ENCODE data around the gene RPE. TPM values are rescaled to one million over a fixed set of nuclear protein-coding genes. Genes with fewer than 3 reads are reported as not detected.

RPE gene
- 57.4 and 63.1 TPM in 2 replicates for total RNA-seq
- polyA plus RNA-seq, result 35.7 and 39.3 TPM in 2 replicates

DNA sequence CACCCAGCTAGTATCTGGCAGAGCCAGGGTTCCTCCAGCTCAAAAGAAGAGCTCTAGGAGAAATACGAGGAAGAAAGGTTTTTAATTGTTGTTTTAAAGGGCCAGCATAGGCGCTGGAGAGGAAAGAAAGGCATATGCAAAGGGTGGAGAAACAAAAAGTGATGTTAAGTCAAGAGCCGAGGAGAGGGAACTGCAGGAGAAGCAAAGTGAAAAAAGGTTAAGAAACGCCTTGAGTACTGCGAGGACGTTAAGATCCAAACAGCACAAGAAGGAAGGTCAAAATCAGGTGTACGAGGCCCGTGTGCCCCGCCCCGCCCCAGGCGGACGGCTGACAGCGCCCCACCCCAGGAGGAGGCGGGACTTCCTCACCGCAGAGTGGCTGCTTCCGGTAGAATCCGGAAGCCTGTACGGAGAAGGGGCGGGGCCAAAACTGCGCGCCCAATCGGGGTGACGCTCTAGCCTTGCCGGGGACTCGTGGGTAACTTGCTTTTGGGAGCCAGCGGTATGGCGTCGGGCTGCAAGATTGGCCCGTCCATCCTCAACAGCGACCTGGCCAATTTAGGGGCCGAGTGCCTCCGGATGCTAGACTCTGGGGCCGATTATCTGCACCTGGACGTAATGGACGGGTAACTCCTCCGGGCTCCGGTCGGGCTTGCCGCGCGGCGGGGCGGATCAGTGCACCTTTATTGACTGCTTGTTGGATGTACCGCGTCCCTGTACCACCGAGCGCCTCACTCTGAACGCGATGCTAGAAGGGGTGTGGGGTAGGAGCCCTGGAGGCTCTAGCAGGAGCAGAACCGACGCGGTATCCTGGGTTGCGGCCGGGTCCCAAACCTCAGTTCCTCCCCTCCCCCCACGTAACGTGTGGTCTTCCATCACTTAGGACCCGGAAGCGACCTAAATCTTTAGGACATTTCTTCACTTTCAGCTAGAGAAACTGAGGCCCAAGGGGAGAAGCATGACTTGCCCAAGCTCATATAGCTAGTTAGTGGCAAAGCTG, at the start of gene RPE:
RPE (plus strand) TSS at position 481 of the 1,000 bp plus-strand sequence; CDS start at position 505, 24 bp downstream.
- peak; percentile 96 to 97 for DNase-seq (ENCODE audit: low read depth in 1 of 2, low spot score in 1 of 2)
- H3K36me3 ChIP-seq, result no peaks in the 10 kb centered on the region
- H3K4me3 ChIP-seq, result peak within 1 kb of the TSS; percentile 97
- peaks cover 45% of the 10 kb centered on the region for H3K4me1 ChIP-seq (ENCODE audit: low read depth)
- no peaks in the 10 kb centered on the region for H3K9me3 ChIP-seq (ENCODE audit: low read depth)
- no peaks in the 10 kb centered on the region for H3K27me3 ChIP-seq
- peak within 1 kb of the TSS; percentile 88 for H3K27ac ChIP-seq
- TF ChIP-seq, protein P1, sequence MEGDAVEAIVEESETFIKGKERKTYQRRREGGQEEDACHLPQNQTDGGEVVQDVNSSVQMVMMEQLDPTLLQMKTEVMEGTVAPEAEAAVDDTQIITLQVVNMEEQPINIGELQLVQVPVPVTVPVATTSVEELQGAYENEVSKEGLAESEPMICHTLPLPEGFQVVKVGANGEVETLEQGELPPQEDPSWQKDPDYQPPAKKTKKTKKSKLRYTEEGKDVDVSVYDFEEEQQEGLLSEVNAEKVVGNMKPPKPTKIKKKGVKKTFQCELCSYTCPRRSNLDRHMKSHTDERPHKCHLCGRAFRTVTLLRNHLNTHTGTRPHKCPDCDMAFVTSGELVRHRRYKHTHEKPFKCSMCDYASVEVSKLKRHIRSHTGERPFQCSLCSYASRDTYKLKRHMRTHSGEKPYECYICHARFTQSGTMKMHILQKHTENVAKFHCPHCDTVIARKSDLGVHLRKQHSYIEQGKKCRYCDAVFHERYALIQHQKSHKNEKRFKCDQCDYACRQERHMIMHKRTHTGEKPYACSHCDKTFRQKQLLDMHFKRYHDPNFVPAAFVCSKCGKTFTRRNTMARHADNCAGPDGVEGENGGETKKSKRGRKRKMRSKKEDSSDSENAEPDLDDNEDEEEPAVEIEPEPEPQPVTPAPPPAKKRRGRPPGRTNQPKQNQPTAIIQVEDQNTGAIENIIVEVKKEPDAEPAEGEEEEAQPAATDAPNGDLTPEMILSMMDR (IDR thresholded peaks at IDR 0.05; ENCODE audit: low read depth, low read length), result no peak

GRCh38 chr2:209956271-209956670, 46.2 kb upstream of the RPE start:
- no peak overlapping the region for H3K4me3 ChIP-seq
- no peaks in the 10 kb centered on the region for H3K9me3 ChIP-seq (ENCODE audit: low read depth)
- H3K4me1 ChIP-seq (ENCODE audit: low read depth), result no peaks in the 10 kb centered on the region
- no peak for DNase-seq (ENCODE audit: low read depth in 1 of 2, low spot score in 1 of 2)
- no peaks in the 10 kb centered on the region for H3K27me3 ChIP-seq
- H3K36me3 ChIP-seq, result no peaks in the 10 kb centered on the region
- TF ChIP-seq, protein P1 (IDR thresholded peaks at IDR 0.05; ENCODE audit: low read depth, low read length), result no peak
- no peak overlapping the region for H3K27ac ChIP-seq

DNA sequence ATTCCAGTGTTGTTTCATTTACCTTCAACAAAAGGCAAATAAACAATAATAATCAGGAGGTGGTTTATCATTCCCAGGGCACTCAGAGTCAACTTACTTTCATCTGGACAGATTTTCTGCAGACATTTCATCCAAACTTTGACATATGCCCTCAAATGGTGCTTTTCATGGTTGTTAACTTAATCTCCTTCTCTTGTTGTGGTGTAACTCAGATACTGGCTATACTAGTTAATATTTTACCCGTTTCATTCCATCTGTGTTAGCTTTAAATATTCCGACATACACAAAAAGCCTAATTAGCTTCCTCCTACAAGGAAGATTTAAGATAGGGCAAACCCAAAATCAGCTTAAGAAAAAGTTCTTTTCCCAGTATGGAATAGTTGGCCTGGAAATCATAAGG, 44.4 kb upstream of the RPE start:
- no peaks in the 10 kb centered on the region for H3K4me1 ChIP-seq (ENCODE audit: low read depth)
- no peaks in the 10 kb centered on the region for H3K36me3 ChIP-seq
- no peak for DNase-seq (ENCODE audit: low read depth in 1 of 2, low spot score in 1 of 2)
- TF ChIP-seq, protein P1 (IDR thresholded peaks at IDR 0.05; ENCODE audit: low read depth, low read length), result no peak
- H3K9me3 ChIP-seq (ENCODE audit: low read depth), result no peaks in the 10 kb centered on the region
- no peak overlapping the region for H3K4me3 ChIP-seq
- H3K27ac ChIP-seq, result no peak overlapping the region
- H3K27me3 ChIP-seq, result no peaks in the 10 kb centered on the region

GRCh38 chr2:209960045-209960444, 42.4 kb upstream of the RPE start:
- DNase-seq (ENCODE audit: low read depth in 1 of 2, low spot score in 1 of 2), result no peak
- no peaks in the 10 kb centered on the region for H3K36me3 ChIP-seq
- no peak overlapping the region for H3K27ac ChIP-seq
- no peaks in the 10 kb centered on the region for H3K4me1 ChIP-seq (ENCODE audit: low read depth)
- H3K9me3 ChIP-seq (ENCODE audit: low read depth), result no peaks in the 10 kb centered on the region
- TF ChIP-seq, protein P1 (IDR thresholded peaks at IDR 0.05; ENCODE audit: low read depth, low read length), result no peak
- no peaks in the 10 kb centered on the region for H3K27me3 ChIP-seq
- H3K4me3 ChIP-seq, result no peak overlapping the region

DNA sequence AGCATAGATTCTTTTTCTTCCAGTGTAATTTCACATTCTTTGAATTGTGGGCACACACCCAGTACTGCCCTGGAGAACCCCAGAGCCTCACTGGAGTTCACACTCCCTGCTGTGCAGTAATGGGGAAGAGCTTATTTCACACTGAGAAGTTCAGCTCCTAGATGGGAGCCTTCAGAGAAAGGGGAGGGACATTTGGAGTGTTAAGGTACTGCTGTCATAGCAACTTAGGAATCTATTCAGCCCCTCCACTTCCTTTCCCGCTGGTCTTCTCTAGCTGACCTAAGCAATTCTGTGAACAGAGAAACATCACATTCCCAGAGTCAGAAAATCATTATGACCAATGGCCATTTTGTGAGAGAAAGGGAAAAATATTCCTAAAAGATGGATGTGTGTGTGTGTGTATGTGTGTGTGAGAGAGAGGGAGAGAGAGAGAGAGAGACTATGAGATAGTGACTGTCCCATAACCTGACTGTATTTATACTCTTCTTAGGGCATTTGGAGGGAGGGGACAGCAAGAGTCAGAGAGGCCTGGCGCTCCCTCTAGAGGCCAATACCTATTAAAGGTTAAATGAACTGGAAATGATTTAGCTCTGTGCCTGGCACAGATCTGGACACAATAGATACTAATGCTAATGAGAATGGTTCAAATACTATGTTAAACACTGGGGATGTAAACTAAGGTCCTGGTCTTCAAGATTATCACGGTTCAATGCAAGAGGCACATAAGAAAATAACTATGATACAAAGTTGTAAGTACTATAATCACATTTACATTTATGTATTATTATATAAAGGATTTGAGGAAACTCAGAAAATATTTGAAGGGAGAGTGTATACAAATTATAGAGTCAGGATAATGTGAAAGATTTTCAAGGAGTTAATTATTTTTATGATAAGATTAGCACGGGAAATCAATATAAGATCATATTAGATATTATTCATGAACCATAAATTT, 41.5 kb upstream of the RPE start:
- Histone ChIP-seq H3K36me3 (no peaks in the 10 kb centered on the region), H3K27ac (no peak overlapping the region), H3K27me3 (no peaks in the 10 kb centered on the region), H3K4me3 (no peak overlapping the region), H3K4me1 (ENCODE audit: low read depth) (no peaks in the 10 kb centered on the region), H3K9me3 (ENCODE audit: low read depth) (no peaks in the 10 kb centered on the region)
- peak; percentile 67 to 79 for DNase-seq (ENCODE audit: low read depth in 1 of 2, low spot score in 1 of 2)
- TF ChIP-seq, protein P1 (IDR thresholded peaks at IDR 0.05; ENCODE audit: low read depth, low read length), result peak; percentile 72

Measured in cardiac muscle cell (in vitro differentiated cells and primary cell).